ENCODE results near the gene CCL2.

The CCL2 gene

DNA sequence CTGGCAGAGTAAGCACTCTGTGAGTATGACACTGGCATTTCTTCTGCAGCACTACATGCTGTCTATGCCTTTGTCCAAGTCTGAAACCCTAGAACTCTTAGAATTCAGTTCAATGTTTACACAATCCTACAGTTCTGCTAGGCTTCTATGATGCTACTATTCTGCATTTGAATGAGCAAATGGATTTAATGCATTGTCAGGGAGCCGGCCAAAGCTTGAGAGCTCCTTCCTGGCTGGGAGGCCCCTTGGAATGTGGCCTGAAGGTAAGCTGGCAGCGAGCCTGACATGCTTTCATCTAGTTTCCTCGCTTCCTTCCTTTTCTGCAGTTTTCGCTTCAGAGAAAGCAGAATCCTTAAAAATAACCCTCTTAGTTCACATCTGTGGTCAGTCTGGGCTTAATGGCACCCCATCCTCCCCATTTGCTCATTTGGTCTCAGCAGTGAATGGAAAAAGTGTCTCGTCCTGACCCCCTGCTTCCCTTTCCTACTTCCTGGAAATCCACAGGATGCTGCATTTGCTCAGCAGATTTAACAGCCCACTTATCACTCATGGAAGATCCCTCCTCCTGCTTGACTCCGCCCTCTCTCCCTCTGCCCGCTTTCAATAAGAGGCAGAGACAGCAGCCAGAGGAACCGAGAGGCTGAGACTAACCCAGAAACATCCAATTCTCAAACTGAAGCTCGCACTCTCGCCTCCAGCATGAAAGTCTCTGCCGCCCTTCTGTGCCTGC, at the start of gene CCL2:
Gene CCL2 (plus strand): TSS at position 635 of the 730 bp plus-strand sequence. CDS start 65 bp downstream, at position 700.
- TF ChIP-seq NFIC (IDR thresholded peaks at IDR 0.05) = no peak
- no peak for TF ChIP-seq ZBTB7A (IDR thresholded peaks at IDR 0.05; ENCODE audit: low read depth)
- TF ChIP-seq EGR1 (IDR thresholded peaks at IDR 0.05) = no peak
- TF ChIP-seq, protein P1, sequence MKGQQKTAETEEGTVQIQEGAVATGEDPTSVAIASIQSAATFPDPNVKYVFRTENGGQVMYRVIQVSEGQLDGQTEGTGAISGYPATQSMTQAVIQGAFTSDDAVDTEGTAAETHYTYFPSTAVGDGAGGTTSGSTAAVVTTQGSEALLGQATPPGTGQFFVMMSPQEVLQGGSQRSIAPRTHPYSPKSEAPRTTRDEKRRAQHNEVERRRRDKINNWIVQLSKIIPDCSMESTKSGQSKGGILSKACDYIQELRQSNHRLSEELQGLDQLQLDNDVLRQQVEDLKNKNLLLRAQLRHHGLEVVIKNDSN (IDR thresholded peaks at IDR 0.05) = no peak
- TF ChIP-seq CEBPB (IDR thresholded peaks at IDR 0.05) = no peak
- TF ChIP-seq, protein P2, sequence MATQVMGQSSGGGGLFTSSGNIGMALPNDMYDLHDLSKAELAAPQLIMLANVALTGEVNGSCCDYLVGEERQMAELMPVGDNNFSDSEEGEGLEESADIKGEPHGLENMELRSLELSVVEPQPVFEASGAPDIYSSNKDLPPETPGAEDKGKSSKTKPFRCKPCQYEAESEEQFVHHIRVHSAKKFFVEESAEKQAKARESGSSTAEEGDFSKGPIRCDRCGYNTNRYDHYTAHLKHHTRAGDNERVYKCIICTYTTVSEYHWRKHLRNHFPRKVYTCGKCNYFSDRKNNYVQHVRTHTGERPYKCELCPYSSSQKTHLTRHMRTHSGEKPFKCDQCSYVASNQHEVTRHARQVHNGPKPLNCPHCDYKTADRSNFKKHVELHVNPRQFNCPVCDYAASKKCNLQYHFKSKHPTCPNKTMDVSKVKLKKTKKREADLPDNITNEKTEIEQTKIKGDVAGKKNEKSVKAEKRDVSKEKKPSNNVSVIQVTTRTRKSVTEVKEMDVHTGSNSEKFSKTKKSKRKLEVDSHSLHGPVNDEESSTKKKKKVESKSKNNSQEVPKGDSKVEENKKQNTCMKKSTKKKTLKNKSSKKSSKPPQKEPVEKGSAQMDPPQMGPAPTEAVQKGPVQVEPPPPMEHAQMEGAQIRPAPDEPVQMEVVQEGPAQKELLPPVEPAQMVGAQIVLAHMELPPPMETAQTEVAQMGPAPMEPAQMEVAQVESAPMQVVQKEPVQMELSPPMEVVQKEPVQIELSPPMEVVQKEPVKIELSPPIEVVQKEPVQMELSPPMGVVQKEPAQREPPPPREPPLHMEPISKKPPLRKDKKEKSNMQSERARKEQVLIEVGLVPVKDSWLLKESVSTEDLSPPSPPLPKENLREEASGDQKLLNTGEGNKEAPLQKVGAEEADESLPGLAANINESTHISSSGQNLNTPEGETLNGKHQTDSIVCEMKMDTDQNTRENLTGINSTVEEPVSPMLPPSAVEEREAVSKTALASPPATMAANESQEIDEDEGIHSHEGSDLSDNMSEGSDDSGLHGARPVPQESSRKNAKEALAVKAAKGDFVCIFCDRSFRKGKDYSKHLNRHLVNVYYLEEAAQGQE (IDR thresholded peaks at IDR 0.05; ENCODE audit: low read depth) = no peak
- TF ChIP-seq TCF12 (IDR thresholded peaks at IDR 0.05; ENCODE audit: low read depth) = no peak
- TF ChIP-seq, protein P3, sequence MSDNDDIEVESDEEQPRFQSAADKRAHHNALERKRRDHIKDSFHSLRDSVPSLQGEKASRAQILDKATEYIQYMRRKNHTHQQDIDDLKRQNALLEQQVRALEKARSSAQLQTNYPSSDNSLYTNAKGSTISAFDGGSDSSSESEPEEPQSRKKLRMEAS (IDR thresholded peaks at IDR 0.05) = no peak
- no peak for TF ChIP-seq TEAD4 (IDR thresholded peaks at IDR 0.05)
- TF ChIP-seq FOXM1 (IDR thresholded peaks at IDR 0.05; ENCODE audit: borderline replicate concordance, low read depth) = no peak
- no peak for TF ChIP-seq CREB1 (IDR thresholded peaks at IDR 0.05; ENCODE audit: low read depth)
- no peak for TF ChIP-seq YY1 (IDR thresholded peaks at IDR 0.05; ENCODE audit: low read depth)
- TF ChIP-seq RAD21 (IDR thresholded peaks at IDR 0.05; ENCODE audit: low read depth) = no peak
- TF ChIP-seq TAF1 (IDR thresholded peaks at IDR 0.05; ENCODE audit: low read depth) = no peak
- TF ChIP-seq EP300 (IDR thresholded peaks at IDR 0.05; ENCODE audit: borderline replicate concordance) = no peak

DNA sequence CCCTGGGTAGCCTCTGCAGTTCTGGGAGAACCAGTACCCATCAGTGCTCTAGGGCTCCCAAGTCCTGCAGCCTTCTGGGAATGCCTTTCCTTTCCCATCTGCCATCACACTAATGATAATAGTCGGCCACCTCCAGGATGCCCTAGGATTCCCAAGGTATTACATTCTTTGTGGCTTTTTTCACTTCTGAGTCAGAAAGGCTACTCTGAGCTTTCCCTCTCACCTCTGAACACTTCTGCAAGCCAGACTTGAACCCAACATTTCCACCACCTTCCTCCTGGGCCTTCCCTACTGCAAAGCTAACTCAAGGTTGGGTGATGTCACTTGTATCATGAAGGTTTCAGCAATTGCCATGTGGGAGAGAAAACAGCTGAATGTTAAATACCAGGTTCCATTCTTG, 49.7 kb upstream of the CCL2 start:
- no peak for TF ChIP-seq TEAD4 (IDR thresholded peaks at IDR 0.05)
- TF ChIP-seq RAD21 (IDR thresholded peaks at IDR 0.05; ENCODE audit: low read depth) = no peak
- no peak for TF ChIP-seq TCF12 (IDR thresholded peaks at IDR 0.05; ENCODE audit: low read depth)
- TF ChIP-seq YY1 (IDR thresholded peaks at IDR 0.05; ENCODE audit: low read depth) = no peak
- no peak for TF ChIP-seq ZBTB7A (IDR thresholded peaks at IDR 0.05; ENCODE audit: low read depth)
- TF ChIP-seq FOXM1 (IDR thresholded peaks at IDR 0.05; ENCODE audit: borderline replicate concordance, low read depth) = no peak
- no peak for TF ChIP-seq EP300 (IDR thresholded peaks at IDR 0.05; ENCODE audit: borderline replicate concordance)
- no peak for TF ChIP-seq TAF1 (IDR thresholded peaks at IDR 0.05; ENCODE audit: low read depth)
- TF ChIP-seq, protein P3 (IDR thresholded peaks at IDR 0.05) = no peak
- TF ChIP-seq NFIC (IDR thresholded peaks at IDR 0.05) = no peak
- no peak for TF ChIP-seq CEBPB (IDR thresholded peaks at IDR 0.05)
- no peak for TF ChIP-seq CREB1 (IDR thresholded peaks at IDR 0.05; ENCODE audit: low read depth)
- TF ChIP-seq, protein P2 (IDR thresholded peaks at IDR 0.05; ENCODE audit: low read depth) = no peak
- TF ChIP-seq, protein P1 (IDR thresholded peaks at IDR 0.05) = no peak
- no peak for TF ChIP-seq EGR1 (IDR thresholded peaks at IDR 0.05)

DNA sequence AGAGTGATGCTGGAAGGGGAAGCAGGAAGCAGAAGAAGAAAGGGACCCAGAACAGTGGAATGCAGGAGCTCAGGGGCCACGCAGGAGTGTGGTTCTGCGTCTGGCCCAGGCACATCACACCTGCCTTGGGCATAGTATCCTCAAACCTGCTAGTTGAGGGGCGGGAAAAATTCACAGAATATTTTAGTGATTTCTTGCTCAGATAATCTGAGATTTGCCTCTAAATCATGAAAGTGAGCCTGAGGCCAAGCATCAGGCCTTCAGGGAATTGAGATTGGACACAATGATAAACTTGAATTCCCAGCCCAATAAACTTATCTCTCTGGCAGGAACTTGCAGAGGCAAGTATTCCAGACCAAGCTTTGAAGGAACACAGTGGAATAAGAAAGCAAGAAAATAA, 48.5 kb upstream of the CCL2 start:
- no peak for TF ChIP-seq EP300 (IDR thresholded peaks at IDR 0.05; ENCODE audit: borderline replicate concordance)
- TF ChIP-seq, protein P1 (IDR thresholded peaks at IDR 0.05) = no peak
- no peak for TF ChIP-seq CREB1 (IDR thresholded peaks at IDR 0.05; ENCODE audit: low read depth)
- TF ChIP-seq RAD21 (IDR thresholded peaks at IDR 0.05; ENCODE audit: low read depth) = no peak
- TF ChIP-seq, protein P3 (IDR thresholded peaks at IDR 0.05) = no peak

DNA sequence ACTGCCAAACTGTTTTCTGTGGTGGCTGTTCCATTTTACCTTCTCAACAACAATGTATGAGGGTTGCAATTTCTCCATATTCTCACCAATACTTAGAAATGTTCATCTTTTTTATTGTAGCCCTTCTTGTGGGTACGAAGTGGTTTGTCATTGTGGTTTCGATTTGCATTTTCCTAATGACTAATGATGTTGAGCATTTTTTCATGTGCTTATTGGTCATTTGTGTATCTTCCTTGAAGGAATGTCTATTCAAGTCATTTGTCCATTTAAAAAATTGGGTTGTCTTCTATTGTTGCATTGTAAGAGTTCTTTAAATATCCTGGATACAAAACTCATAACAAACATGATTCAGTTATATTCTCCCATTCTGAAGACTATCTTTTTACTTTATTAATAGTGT, 47.5 kb upstream of the CCL2 start:
- no peak for TF ChIP-seq YY1 (IDR thresholded peaks at IDR 0.05; ENCODE audit: low read depth)
- TF ChIP-seq, protein P2 (IDR thresholded peaks at IDR 0.05; ENCODE audit: low read depth) = no peak

All from Ishikawa (cell line).